Panc1 (cell line): ENCODE results near the gene GAS7. TPM values are rescaled to one million over a fixed set of nuclear protein-coding genes. Genes with fewer than 3 reads are reported as not detected.

Experiments used
- ATAC-seq: fragments of 200-7000 bp; cut with Tn5 transposase; 2 replicates; pipeline ENCODE4 v1.9.1; 2020; ENCODE audit warnings: mild to moderate bottlenecking, moderate library complexity
- BruUV-seq: library from RNA; stranded (reverse); fragments of 400-500 nt; replicated peaks from 2 replicates; lab custom pipeline; 2021; lab: Mats Ljungman, UMichigan
- CTCF ChIA-PET: fragments of 300-600 bp; sonication (Branson Sonifier 250); formaldehyde crosslinking; loops from one replicate; lab custom pipeline; 2022; ENCODE audit warnings: antibody characterized with exemption; lab: Charles Lee
- POLR2A ChIA-PET: fragments of 300-600 bp; sonication (Branson Sonifier 250); formaldehyde crosslinking; loops from one replicate; lab custom pipeline; 2022; ENCODE audit warnings: antibody characterized with exemption; lab: Charles Lee
- DNase-seq: peaks from one replicate; pipeline ENCODE4 v3.0.0-alpha.2; 2010; ENCODE audit warnings: low read depth, low spot score
- H3K27ac ChIP-seq: 2 replicates; pipeline ENCODE4 v1.5.1; 2011; ENCODE audit warnings: mild to moderate bottlenecking, low read length, inconsistent platforms
- H3K27me3 ChIP-seq: fragments of 200-500 bp; sonication (Bioruptor generic); 2 replicates; pipeline ENCODE4 v1.6.0; 2014; ENCODE audit warnings: low read length, inconsistent platforms; ENCODE audit not compliant: control insufficient read depth, insufficient read depth
- H3K36me3 ChIP-seq: fragments of 200-500 bp; sonication (Bioruptor generic); 2 replicates; pipeline ENCODE4 v1.5.1; 2014; ENCODE audit warnings: inconsistent platforms, mild to moderate bottlenecking, low read length, moderate library complexity; ENCODE audit not compliant: control insufficient read depth, insufficient read depth
- H3K4me1 ChIP-seq: 2 replicates; pipeline ENCODE4 v1.5.1; 2011; ENCODE audit warnings: inconsistent platforms, mild to moderate bottlenecking, low read length, moderate library complexity; ENCODE audit not compliant: control insufficient read depth, insufficient read depth
- H3K4me3 ChIP-seq, 2 experiments: 2 replicates each; pipeline ENCODE4 v1.5.1; 2011 to 2012; ENCODE audit warnings: low read depth in 2 of 2, low read length in 2 of 2, mild to moderate bottlenecking in 2 of 2, inconsistent platforms in 1 of 2, moderate library complexity in 1 of 2
- H3K9me3 ChIP-seq: fragments of 200-500 bp; sonication (Bioruptor generic); 2 replicates; pipeline ENCODE4 v1.5.1; 2014; ENCODE audit warnings: low read depth, mild to moderate bottlenecking, inconsistent platforms, low read length, moderate library complexity; ENCODE audit not compliant: control insufficient read depth, insufficient read depth
- POLR2AphosphoS5 ChIP-seq: IDR thresholded peaks from 2 replicates; pipeline ENCODE4 v1.6.1; 2012; ENCODE audit warnings: mild to moderate bottlenecking, low read depth, low read length, moderate library complexity
- SIN3A ChIP-seq: IDR thresholded peaks from 2 replicates; pipeline ENCODE4 v1.6.1; 2012; ENCODE audit warnings: low read depth, mild to moderate bottlenecking, low read length, moderate library complexity, borderline replicate concordance; ENCODE audit not compliant: insufficient read depth
- TCF7L2 ChIP-seq: IDR thresholded peaks from 2 replicates; pipeline ENCODE4 v1.6.1; 2011; ENCODE audit warnings: mild to moderate bottlenecking, low read depth, low read length, inconsistent platforms
- in situ Hi-C: cut with HindIII; loops from 2 replicates; pipeline ENCODE4 v1.10.0; 2016; ENCODE audit warnings: low sequenced_read_pairs, low pct_unique_long_range_greater_than_20kb
- intact Hi-C: fragments of 100-400 bp; cut with micrococcal nuclease; formaldehyde crosslinking; loops from one replicate; pipeline ENCODE4 v1.10.0; 2022; ENCODE audit not compliant: unreplicated experiment
- total RNA-seq: library from RNA; stranded (reverse); gene quantifications from one replicate; pipeline ENCODE4 v1.2.1, GENCODE V29; 2021; ENCODE audit not compliant: unreplicated experiment
- TF ChIP-seq, protein P1 (sequence below), 2 experiments: IDR thresholded peaks; 2 replicates each; pipeline ENCODE4 v1.6.1; 2011 to 2012; ENCODE audit warnings: low read depth in 2 of 2, control low read depth in 1 of 2, low read length in 1 of 2, mild to moderate bottlenecking in 1 of 2, moderate library complexity in 1 of 2; ENCODE audit not compliant: insufficient read depth in 1 of 2
- TF ChIP-seq, protein P2 (sequence below): fragments of 450-650 bp; IDR thresholded peaks from 2 replicates; pipeline ENCODE4 v1.5.1; 2017; ENCODE audit warnings: mild to moderate bottlenecking

The GAS7 gene
- total RNA-seq, 1 experiment from 2014 or later = 0.05 TPM

DNA sequence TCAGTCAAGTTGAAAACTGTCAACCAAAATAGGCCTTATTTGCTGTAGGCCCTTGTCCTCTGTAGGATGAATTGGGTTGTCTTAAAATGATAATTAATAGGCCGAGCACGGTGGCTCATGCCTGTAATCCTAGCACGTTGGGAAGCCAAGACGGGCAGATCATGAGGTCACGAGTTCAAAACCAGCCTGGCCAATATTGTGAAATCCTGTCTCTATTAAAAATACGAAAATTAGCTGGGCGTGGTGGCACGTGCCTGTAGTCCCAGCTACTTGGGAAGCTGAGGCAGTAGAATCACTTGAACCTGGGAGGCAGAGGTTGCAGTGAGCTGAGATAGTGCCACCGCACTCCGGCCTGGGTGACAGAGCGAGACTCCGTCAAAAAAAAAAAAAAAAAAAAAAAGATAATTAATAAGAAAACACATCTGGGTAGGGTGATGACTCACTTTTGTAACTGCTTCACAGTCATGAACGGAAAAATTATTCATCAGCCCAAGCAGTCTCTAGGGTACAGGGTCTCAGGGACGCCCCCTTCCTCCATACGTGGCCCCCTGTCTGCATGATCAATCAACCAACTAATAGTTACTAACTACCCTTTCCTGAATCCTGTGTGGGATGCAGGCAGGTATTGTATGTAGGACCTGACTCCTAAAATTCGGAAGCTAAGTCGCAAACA lies 156.4 kb downstream of the GAS7 start:
- no peak overlapping the region for H3K4me3 ChIP-seq
- ATAC-seq = no peak
- H3K36me3 ChIP-seq = no peaks in the 10 kb centered on the region
- no peak for DNase-seq
- intact Hi-C loops (no loop called here), in situ Hi-C loops (no loop called here)
- ChIA-PET CTCF (interaction anchor here (0.7 kb wide), 1 partner anchor 248 kb away, joined by 4 read pairs; no protein-coding TSS in a partner anchor), POLR2A (no interaction called here)
- H3K9me3 ChIP-seq = no peaks in the 10 kb centered on the region
- no TSS peak for BruUV-seq
- no peaks in the 10 kb centered on the region for H3K27me3 ChIP-seq
- TF ChIP-seq, protein P1, sequence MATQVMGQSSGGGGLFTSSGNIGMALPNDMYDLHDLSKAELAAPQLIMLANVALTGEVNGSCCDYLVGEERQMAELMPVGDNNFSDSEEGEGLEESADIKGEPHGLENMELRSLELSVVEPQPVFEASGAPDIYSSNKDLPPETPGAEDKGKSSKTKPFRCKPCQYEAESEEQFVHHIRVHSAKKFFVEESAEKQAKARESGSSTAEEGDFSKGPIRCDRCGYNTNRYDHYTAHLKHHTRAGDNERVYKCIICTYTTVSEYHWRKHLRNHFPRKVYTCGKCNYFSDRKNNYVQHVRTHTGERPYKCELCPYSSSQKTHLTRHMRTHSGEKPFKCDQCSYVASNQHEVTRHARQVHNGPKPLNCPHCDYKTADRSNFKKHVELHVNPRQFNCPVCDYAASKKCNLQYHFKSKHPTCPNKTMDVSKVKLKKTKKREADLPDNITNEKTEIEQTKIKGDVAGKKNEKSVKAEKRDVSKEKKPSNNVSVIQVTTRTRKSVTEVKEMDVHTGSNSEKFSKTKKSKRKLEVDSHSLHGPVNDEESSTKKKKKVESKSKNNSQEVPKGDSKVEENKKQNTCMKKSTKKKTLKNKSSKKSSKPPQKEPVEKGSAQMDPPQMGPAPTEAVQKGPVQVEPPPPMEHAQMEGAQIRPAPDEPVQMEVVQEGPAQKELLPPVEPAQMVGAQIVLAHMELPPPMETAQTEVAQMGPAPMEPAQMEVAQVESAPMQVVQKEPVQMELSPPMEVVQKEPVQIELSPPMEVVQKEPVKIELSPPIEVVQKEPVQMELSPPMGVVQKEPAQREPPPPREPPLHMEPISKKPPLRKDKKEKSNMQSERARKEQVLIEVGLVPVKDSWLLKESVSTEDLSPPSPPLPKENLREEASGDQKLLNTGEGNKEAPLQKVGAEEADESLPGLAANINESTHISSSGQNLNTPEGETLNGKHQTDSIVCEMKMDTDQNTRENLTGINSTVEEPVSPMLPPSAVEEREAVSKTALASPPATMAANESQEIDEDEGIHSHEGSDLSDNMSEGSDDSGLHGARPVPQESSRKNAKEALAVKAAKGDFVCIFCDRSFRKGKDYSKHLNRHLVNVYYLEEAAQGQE (IDR thresholded peaks at IDR 0.05; ENCODE audit: insufficient read depth in 1 of 2, low read depth in 2 of 2, low read length in 1 of 2) = no peak
- no peak for TF ChIP-seq SIN3A
- H3K4me1 ChIP-seq = no peaks in the 10 kb centered on the region
- H3K27ac ChIP-seq = no peak overlapping the region

DNA sequence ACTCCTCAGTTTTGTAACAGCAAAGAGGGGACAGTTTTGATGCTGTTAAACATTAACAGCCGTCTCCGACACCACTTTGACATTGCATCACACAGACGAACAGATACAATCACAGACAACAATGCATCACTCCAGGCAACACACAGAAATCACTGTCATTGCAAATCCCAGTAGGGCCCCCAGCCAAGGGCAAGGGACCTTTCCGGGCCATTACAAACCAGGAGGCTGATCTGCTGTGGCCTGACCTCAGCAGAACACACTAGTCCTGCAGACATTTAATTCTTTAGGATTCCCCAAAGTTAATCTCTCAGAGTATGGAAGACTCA lies 157.2 kb downstream of the GAS7 start:
- Histone ChIP-seq H3K9me3 (no peaks in the 10 kb centered on the region), H3K36me3 (no peaks in the 10 kb centered on the region), H3K27me3 (no peaks in the 10 kb centered on the region), H3K4me3 (no peak overlapping the region), H3K27ac (no peak overlapping the region), H3K4me1 (no peaks in the 10 kb centered on the region)
- CTCF ChIA-PET = no interaction called here
- intact Hi-C loops (no loop called here), in situ Hi-C loops (no loop called here)
- POLR2A ChIA-PET = no interaction called here
- TF ChIP-seq, protein P1 (IDR thresholded peaks at IDR 0.05; ENCODE audit: insufficient read depth in 1 of 2, low read depth in 2 of 2, low read length in 1 of 2) = no peak
- no peak for TF ChIP-seq SIN3A
- no peak for TF ChIP-seq TCF7L2
- TF ChIP-seq POLR2AphosphoS5 = no peak
- TF ChIP-seq, protein P2, sequence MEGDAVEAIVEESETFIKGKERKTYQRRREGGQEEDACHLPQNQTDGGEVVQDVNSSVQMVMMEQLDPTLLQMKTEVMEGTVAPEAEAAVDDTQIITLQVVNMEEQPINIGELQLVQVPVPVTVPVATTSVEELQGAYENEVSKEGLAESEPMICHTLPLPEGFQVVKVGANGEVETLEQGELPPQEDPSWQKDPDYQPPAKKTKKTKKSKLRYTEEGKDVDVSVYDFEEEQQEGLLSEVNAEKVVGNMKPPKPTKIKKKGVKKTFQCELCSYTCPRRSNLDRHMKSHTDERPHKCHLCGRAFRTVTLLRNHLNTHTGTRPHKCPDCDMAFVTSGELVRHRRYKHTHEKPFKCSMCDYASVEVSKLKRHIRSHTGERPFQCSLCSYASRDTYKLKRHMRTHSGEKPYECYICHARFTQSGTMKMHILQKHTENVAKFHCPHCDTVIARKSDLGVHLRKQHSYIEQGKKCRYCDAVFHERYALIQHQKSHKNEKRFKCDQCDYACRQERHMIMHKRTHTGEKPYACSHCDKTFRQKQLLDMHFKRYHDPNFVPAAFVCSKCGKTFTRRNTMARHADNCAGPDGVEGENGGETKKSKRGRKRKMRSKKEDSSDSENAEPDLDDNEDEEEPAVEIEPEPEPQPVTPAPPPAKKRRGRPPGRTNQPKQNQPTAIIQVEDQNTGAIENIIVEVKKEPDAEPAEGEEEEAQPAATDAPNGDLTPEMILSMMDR = no peak
- BruUV-seq = no TSS peak
- ATAC-seq (no peak), DNase-seq (no peak)
